Tibial artery (tissue), 4 donors: ENCODE measurements around the gene ROBO1.

ENCODE experiments used
- DNase-seq, 2 donors: peaks; one replicate each; pipeline ENCODE4 v3.0.0-alpha.2; 2019
- H3K27ac ChIP-seq, 2 donors: fragments of 200-600 bp; sonication (generic) in 1 of 2; 1 replicate in 1 of 2; 2 replicates in 1 of 2; pipeline ENCODE4 v1.5.1; 2018 to 2019; ENCODE audit warnings: mild to moderate bottlenecking in 1 of 2
- H3K27me3 ChIP-seq, 2 donors: fragments of 200-600 bp; sonication (generic) in 1 of 2; one replicate each; pipeline versions ENCODE4 v1.5.1 to v1.6.0; 2016 to 2019
- H3K36me3 ChIP-seq, 3 donors: fragments of 200-600 bp; sonication (generic) in 2 of 3; one replicate each; pipeline ENCODE4 v1.5.1; 2016 to 2019; ENCODE audit warnings: mild to moderate bottlenecking in 2 of 3
- H3K4me1 ChIP-seq, 4 donors: fragments of 200-600 bp; sonication (generic) in 2 of 4; 1 replicate in 3 of 4; 2 replicates in 1 of 4; pipeline ENCODE4 v1.5.1; 2016 to 2019
- H3K4me3 ChIP-seq, 2 donors: fragments of 200-600 bp; sonication (generic) in 1 of 2; 1 replicate in 1 of 2; 2 replicates in 1 of 2; pipeline ENCODE4 v1.5.1; 2018 to 2019; ENCODE audit warnings: mild to moderate bottlenecking in 2 of 2
- H3K9me3 ChIP-seq, 3 donors: fragments of 200-600 bp; sonication (generic) in 1 of 3; one replicate each; pipeline ENCODE4 v1.5.1; 2016 to 2019
- intact Hi-C: fragments of 100-400 bp; cut with DNase I; formaldehyde crosslinking; loops from one replicate; pipeline ENCODE4 v1.15.0; 2023; ENCODE audit warnings: low total_unique reads
- TF ChIP-seq, protein P1 (sequence below), 2 experiments: fragments of 200-600 bp in 1 of 2; fragments of 450-650 bp in 1 of 2; IDR thresholded peaks; one replicate each; pipeline ENCODE4 v1.5.1; 2017 to 2019; ENCODE audit warnings: antibody characterized with exemption in 2 of 2, mild to moderate bottlenecking in 1 of 2, moderate library complexity in 1 of 2

ROBO1 gene

DNA sequence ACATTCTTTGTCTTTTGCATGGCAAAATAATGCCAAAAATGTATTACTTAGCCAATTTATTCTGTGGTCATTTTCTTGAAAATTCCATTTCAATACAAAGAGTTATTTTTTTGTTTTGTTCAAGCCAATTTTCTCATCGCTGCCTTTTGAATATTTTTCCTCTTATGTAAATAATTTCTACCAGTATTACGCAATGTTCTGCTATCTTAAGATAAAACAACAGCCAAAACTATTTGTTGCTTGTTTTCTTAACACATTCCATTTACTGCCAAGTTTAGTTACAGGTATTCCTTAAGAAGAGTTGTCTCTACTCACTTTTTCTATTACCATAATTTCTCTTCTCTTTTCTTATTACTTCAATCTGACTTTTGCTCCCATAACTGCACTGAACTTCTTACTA, 163.1 kb downstream of the ROBO1 start:
- Histone ChIP-seq H3K4me3 (no peak overlapping the region), H3K36me3 (no peaks in the 10 kb centered on the region), H3K4me1 (peaks cover 0 to 34% (median 2%) of the 10 kb centered on the region in 4 donors), H3K9me3 (no peaks in the 10 kb centered on the region), H3K27ac (no peak overlapping the region), H3K27me3 (no peaks in the 10 kb centered on the region)
- DNase-seq, result no peak
- TF ChIP-seq, protein P1, sequence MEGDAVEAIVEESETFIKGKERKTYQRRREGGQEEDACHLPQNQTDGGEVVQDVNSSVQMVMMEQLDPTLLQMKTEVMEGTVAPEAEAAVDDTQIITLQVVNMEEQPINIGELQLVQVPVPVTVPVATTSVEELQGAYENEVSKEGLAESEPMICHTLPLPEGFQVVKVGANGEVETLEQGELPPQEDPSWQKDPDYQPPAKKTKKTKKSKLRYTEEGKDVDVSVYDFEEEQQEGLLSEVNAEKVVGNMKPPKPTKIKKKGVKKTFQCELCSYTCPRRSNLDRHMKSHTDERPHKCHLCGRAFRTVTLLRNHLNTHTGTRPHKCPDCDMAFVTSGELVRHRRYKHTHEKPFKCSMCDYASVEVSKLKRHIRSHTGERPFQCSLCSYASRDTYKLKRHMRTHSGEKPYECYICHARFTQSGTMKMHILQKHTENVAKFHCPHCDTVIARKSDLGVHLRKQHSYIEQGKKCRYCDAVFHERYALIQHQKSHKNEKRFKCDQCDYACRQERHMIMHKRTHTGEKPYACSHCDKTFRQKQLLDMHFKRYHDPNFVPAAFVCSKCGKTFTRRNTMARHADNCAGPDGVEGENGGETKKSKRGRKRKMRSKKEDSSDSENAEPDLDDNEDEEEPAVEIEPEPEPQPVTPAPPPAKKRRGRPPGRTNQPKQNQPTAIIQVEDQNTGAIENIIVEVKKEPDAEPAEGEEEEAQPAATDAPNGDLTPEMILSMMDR (IDR thresholded peaks at IDR 0.05), result no peak
- intact Hi-C loops, result no loop called here

DNA sequence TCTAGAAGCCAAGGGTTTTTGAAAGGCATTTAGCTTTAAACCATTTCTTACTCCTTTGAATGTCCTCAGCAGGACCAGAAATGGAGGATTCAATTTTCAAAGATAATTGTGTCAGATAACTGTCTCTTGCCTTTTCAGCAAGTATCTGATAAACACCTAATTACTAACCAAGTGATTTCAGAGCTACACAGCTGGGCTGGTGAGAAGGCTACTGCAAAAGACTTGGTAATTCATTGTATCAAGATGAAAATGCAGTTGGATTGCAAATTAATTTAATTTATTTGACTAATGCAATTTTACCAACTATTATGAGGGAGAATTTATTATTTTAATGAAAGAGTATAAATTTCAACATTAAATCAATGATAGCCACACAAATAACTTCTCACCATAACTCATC, 165.4 kb downstream of the ROBO1 start:
- intact Hi-C loops, result no loop called here
- Histone ChIP-seq H3K4me3 (no peak overlapping the region), H3K36me3 (no peaks in the 10 kb centered on the region), H3K4me1 (peaks cover 0 to 37% (median 2%) of the 10 kb centered on the region in 4 donors), H3K9me3 (no peaks in the 10 kb centered on the region), H3K27ac (no peak overlapping the region), H3K27me3 (no peaks in the 10 kb centered on the region)
- DNase-seq, result no peak
- TF ChIP-seq, protein P1 (IDR thresholded peaks at IDR 0.05), result no peak

DNA sequence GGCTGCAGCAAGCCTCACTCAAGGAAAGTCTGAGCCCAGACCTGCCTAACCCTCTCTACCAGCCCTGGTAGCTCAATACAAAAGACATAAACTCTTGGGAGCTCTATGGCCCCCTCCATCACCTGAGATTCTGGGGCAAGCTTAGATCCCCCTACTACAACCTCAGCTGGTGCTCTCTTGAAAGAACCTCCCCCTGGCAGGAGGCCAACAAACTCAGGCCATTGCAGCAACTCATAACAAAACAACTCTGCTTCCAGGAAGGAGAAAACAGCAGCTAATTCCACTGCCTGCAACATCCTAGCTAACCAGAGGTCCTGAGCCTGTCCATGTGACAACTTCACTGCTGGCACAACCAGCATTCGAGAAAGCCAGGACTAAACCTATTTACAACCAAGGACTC, 169.2 kb downstream of the ROBO1 start:
- TF ChIP-seq, protein P1 (IDR thresholded peaks at IDR 0.05), result no peak
- no peak overlapping the region for H3K27ac ChIP-seq
- no peaks in the 10 kb centered on the region for H3K9me3 ChIP-seq
- H3K36me3 ChIP-seq, result no peaks in the 10 kb centered on the region
- no peaks in the 10 kb centered on the region for H3K27me3 ChIP-seq
- intact Hi-C loops, result no loop called here
- no peak for DNase-seq
- peaks cover 0 to 21% (median 0%) of the 10 kb centered on the region in 4 donors for H3K4me1 ChIP-seq
- no peak overlapping the region for H3K4me3 ChIP-seq

DNA sequence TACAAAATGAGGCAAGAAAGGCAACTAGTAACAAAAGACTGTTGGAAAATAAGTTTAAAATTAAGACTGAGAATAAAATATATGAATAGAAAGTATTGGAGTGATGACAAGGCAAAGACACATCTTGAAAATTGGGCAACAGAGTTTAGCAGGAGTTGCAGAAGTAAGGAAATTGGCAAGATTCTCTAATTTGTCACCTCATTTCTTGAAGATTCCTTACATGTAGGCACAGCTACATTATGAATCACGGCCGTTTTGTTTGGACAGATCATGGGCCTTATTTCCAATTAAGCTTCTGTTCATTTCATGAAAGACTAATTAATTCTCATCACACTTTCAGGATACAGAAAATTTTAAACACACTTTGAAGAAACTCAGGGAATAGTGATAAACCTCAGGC, 170.1 kb downstream of the ROBO1 start:
- Histone ChIP-seq H3K27me3 (no peaks in the 10 kb centered on the region), H3K4me3 (no peak overlapping the region), H3K4me1 (peaks cover 0 to 13% (median 0%) of the 10 kb centered on the region in 4 donors), H3K9me3 (no peaks in the 10 kb centered on the region), H3K27ac (no peak overlapping the region), H3K36me3 (no peaks in the 10 kb centered on the region)
- TF ChIP-seq, protein P1 (IDR thresholded peaks at IDR 0.05), result no peak
- no peak for DNase-seq
- intact Hi-C loops, result no loop called here

DNA sequence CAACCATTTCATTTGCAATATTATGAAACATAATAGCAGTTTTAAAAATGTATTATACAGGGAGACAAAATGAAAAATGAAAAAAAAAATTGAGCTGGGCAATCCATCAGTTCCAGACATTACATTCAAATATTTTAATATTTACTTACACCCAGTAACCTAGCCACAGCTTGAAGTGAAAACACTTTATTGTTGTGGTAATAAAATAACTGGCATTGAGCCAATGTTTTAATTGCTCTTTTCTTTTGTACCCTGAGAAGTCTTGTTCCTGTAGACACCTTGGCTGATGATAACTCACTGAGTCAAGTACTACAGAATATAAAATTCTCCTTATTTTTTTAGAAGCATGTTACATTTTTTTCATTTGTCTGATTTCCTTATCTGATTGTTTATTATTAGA, 180.6 kb downstream of the ROBO1 start:
- no peak overlapping the region for H3K4me3 ChIP-seq
- no peak for DNase-seq
- H3K4me1 ChIP-seq, result no peaks in the 10 kb centered on the region
- no peaks in the 10 kb centered on the region for H3K27me3 ChIP-seq
- no peak overlapping the region for H3K27ac ChIP-seq
- no peaks in the 10 kb centered on the region for H3K36me3 ChIP-seq
- intact Hi-C loops, result no loop called here
- TF ChIP-seq, protein P1 (IDR thresholded peaks at IDR 0.05), result no peak
- H3K9me3 ChIP-seq, result no peaks in the 10 kb centered on the region

DNA sequence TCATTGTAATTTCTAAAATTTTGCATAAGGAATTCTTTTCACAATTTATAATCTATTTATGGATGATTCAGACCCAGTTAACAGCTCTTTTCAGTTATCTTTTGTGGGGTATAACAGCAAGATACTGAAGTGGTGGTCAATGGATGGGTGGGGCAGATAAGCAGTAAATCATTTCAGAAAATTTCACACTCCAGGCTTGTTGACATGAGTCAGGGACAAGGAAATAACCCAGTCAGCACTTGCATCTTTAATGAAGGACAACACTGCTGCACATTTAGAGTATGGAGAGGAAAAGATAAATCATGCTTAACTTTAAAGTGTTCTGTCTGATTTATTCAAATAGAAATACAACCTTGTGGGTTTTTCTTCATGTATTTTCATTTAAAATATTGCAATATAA, 181.6 kb downstream of the ROBO1 start:
- Histone ChIP-seq H3K36me3 (no peaks in the 10 kb centered on the region), H3K27ac (no peak overlapping the region), H3K4me3 (no peak overlapping the region), H3K27me3 (no peaks in the 10 kb centered on the region), H3K4me1 (no peaks in the 10 kb centered on the region), H3K9me3 (no peaks in the 10 kb centered on the region)
- intact Hi-C loops, result no loop called here
- TF ChIP-seq, protein P1 (IDR thresholded peaks at IDR 0.05), result no peak
- DNase-seq, result no peak
